Neural cell (in vitro differentiated cells): ENCODE data around the gene HDAC4. TPM values are rescaled to one million over a fixed set of nuclear protein-coding genes. Genes with fewer than 3 reads are reported as not detected.

Source experiments
- H2AFZ ChIP-seq: fragments of 200-600, 300-800 bp; sonication (generic), shearing (Covaris generic); 2 replicates; pipeline ENCODE4 v1.6.0; 2014; ENCODE audit warnings: low read depth, mild to moderate bottlenecking, antibody characterized with exemption, low read length, moderate library complexity
- H3F3A ChIP-seq: fragments of 200-600 bp; shearing (Covaris generic); 2 replicates; pipeline ENCODE4 v1.6.1; 2016; ENCODE audit warnings: mild to moderate bottlenecking, moderate library complexity, mixed read lengths, antibody characterized with exemption, low read length; ENCODE audit not compliant: insufficient read depth, poor library complexity, severe bottlenecking
- H3K27ac ChIP-seq: fragments of 200-600, 300-800 bp; sonication (generic), shearing (Covaris generic); 2 replicates; pipeline ENCODE4 v1.5.1; 2014; ENCODE audit warnings: mild to moderate bottlenecking, low read length, moderate library complexity
- H3K27me3 ChIP-seq: fragments of 300-800, 200-600 bp; sonication (generic), shearing (Covaris generic); 2 replicates; pipeline ENCODE4 v1.6.0; 2014; ENCODE audit warnings: mild to moderate bottlenecking, low read depth, low read length, moderate library complexity; ENCODE audit not compliant: insufficient read depth
- H3K36me3 ChIP-seq: fragments of 300-800, 200-600 bp; sonication (generic), shearing (Covaris generic); 2 replicates; pipeline ENCODE4 v1.5.1; 2014; ENCODE audit warnings: mild to moderate bottlenecking, antibody characterized with exemption, low read length, moderate library complexity; ENCODE audit not compliant: insufficient read depth
- H3K4me2 ChIP-seq: fragments of 300-800, 200-600 bp; sonication (generic), shearing (Covaris generic); 2 replicates; pipeline ENCODE4 v1.6.0; 2014; ENCODE audit warnings: mild to moderate bottlenecking, low read length
- H3K4me3 ChIP-seq: fragments of 300-800, 200-600 bp; sonication (generic), shearing (Covaris generic); 2 replicates; pipeline ENCODE4 v1.5.1; 2014; ENCODE audit warnings: mild to moderate bottlenecking, low read length, moderate library complexity
- H3K79me2 ChIP-seq: fragments of 200-600 bp; shearing (Covaris generic); replicated peaks from 2 replicates; pipeline ENCODE4 v1.6.0; 2014; ENCODE audit warnings: mild to moderate bottlenecking, low read length, moderate library complexity; ENCODE audit not compliant: insufficient read depth
- H3K9ac ChIP-seq: fragments of 300-800, 200-600 bp; sonication (generic), shearing (Covaris generic); 2 replicates; pipeline ENCODE4 v1.6.1; 2016; ENCODE audit warnings: mild to moderate bottlenecking, low read length, mixed read lengths
- H3K9me2 ChIP-seq: fragments of 200-600 bp; shearing (Covaris generic); 2 replicates; pipeline ENCODE4 v1.6.1; 2016; ENCODE audit warnings: mild to moderate bottlenecking, low read length, mixed read lengths; ENCODE audit not compliant: insufficient read depth
- H3K9me3 ChIP-seq: fragments of 200-600, 300-800 bp; sonication (generic), shearing (Covaris generic); 2 replicates; pipeline ENCODE4 v1.6.1; 2016; ENCODE audit warnings: mild to moderate bottlenecking, mixed run types, low read length, moderate library complexity, mixed read lengths
- H4K20me1 ChIP-seq: fragments of 200-600 bp; shearing (Covaris generic); 2 replicates; pipeline ENCODE4 v1.6.1; 2016; ENCODE audit warnings: mild to moderate bottlenecking, mixed run types; ENCODE audit not compliant: insufficient read depth
- EP300 ChIP-seq: fragments of 450-650 bp; conservative IDR thresholded peaks from 2 replicates; pipeline ENCODE4 v1.6.1; 2014; ENCODE audit warnings: antibody characterized with exemption, mild to moderate bottlenecking, moderate library complexity; ENCODE audit not compliant: poor library complexity, severe bottlenecking
- EZH2 ChIP-seq: fragments of 200-600, 300-800 bp; shearing (Covaris generic), sonication (generic); IDR thresholded peaks from 2 replicates; pipeline ENCODE4 v1.6.1; 2014; ENCODE audit warnings: antibody characterized with exemption, low read length, borderline replicate concordance, mild to moderate bottlenecking; ENCODE audit not compliant: insufficient read depth, poor library complexity, severe bottlenecking
- MXI1 ChIP-seq: fragments of 450-650 bp; conservative IDR thresholded peaks from 2 replicates; pipeline ENCODE4 v1.6.1; 2014; ENCODE audit warnings: antibody characterized with exemption, mild to moderate bottlenecking; ENCODE audit not compliant: poor library complexity, severe bottlenecking
- POLR2AphosphoS5 ChIP-seq: IDR thresholded peaks from 2 replicates; pipeline ENCODE4 v1.6.1; 2012
- RAD21 ChIP-seq: fragments of 450-650 bp; conservative IDR thresholded peaks from 2 replicates; pipeline ENCODE4 v1.6.1; 2014; ENCODE audit warnings: antibody characterized with exemption, mild to moderate bottlenecking, moderate library complexity
- SMC3 ChIP-seq: fragments of 450-650 bp; conservative IDR thresholded peaks from 2 replicates; pipeline ENCODE4 v1.6.1; 2014; ENCODE audit warnings: antibody characterized with exemption, mild to moderate bottlenecking, moderate library complexity; ENCODE audit not compliant: poor library complexity
- TAF1 ChIP-seq: IDR thresholded peaks from 2 replicates; pipeline ENCODE4 v1.6.1; 2012; ENCODE audit warnings: low read depth
- polyA plus RNA-seq: library from polyadenylated mRNA; depleted of rRNA; stranded (reverse); fragments of >200 nt; gene quantifications from 2 replicates; pipeline ENCODE4 v1.2.3, GENCODE V29; 2014
- small RNA-seq, 3 experiments: library from RNA; depleted of rRNA; stranded (forward); fragments of <200 nt; gene quantifications; one replicate each; pipeline ENCODE3, GENCODE V24; 2012
- TF ChIP-seq, protein P1 (sequence below): fragments of 450-650 bp; IDR thresholded peaks from 2 replicates; pipeline ENCODE4 v1.5.1; 2014; ENCODE audit warnings: antibody characterized with exemption, mild to moderate bottlenecking, moderate library complexity; ENCODE audit not compliant: poor library complexity, severe bottlenecking
- TF ChIP-seq, protein P2 (sequence below): IDR thresholded peaks from 2 replicates; pipeline ENCODE4 v1.6.1; 2012; ENCODE audit warnings: borderline replicate concordance

The HDAC4 gene
- polyA plus RNA-seq, 1 donor from 2014 or later = 3.4 TPM

DNA sequence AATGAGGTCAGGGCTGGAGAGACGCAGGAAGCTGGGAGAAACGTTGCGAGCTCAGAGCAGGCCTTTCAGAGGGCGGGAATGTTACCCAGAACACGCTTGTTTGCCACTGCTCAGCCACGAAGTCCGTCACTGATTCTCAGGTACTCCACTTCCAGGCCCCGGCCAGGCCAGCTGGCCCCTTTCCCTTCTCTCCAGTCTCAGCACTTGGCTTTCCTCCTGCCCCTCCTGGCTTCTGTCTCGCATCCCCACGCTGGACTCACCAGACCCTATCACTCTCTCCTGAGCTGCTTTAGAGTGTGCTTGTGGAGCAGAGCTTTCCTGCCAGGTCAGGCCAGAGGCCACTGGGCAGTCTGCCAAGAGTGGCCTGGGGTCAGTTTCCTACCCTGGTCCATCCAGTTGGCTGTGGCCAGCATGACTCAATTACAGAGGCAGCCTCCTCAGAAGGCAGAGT is 401.5 kb downstream of the HDAC4 start:
- H3K9me2 ChIP-seq = no peaks in the 10 kb centered on the region
- no peaks in the 10 kb centered on the region for H3K9me3 ChIP-seq
- H3K4me2 ChIP-seq = no peak overlapping the region
- no peak for TF ChIP-seq MXI1
- TF ChIP-seq, protein P1, sequence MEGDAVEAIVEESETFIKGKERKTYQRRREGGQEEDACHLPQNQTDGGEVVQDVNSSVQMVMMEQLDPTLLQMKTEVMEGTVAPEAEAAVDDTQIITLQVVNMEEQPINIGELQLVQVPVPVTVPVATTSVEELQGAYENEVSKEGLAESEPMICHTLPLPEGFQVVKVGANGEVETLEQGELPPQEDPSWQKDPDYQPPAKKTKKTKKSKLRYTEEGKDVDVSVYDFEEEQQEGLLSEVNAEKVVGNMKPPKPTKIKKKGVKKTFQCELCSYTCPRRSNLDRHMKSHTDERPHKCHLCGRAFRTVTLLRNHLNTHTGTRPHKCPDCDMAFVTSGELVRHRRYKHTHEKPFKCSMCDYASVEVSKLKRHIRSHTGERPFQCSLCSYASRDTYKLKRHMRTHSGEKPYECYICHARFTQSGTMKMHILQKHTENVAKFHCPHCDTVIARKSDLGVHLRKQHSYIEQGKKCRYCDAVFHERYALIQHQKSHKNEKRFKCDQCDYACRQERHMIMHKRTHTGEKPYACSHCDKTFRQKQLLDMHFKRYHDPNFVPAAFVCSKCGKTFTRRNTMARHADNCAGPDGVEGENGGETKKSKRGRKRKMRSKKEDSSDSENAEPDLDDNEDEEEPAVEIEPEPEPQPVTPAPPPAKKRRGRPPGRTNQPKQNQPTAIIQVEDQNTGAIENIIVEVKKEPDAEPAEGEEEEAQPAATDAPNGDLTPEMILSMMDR = no peak
- no peak for TF ChIP-seq EZH2
- TF ChIP-seq POLR2AphosphoS5 = no peak
- TF ChIP-seq TAF1 = no peak
- TF ChIP-seq RAD21 = no peak
- TF ChIP-seq, protein P2, sequence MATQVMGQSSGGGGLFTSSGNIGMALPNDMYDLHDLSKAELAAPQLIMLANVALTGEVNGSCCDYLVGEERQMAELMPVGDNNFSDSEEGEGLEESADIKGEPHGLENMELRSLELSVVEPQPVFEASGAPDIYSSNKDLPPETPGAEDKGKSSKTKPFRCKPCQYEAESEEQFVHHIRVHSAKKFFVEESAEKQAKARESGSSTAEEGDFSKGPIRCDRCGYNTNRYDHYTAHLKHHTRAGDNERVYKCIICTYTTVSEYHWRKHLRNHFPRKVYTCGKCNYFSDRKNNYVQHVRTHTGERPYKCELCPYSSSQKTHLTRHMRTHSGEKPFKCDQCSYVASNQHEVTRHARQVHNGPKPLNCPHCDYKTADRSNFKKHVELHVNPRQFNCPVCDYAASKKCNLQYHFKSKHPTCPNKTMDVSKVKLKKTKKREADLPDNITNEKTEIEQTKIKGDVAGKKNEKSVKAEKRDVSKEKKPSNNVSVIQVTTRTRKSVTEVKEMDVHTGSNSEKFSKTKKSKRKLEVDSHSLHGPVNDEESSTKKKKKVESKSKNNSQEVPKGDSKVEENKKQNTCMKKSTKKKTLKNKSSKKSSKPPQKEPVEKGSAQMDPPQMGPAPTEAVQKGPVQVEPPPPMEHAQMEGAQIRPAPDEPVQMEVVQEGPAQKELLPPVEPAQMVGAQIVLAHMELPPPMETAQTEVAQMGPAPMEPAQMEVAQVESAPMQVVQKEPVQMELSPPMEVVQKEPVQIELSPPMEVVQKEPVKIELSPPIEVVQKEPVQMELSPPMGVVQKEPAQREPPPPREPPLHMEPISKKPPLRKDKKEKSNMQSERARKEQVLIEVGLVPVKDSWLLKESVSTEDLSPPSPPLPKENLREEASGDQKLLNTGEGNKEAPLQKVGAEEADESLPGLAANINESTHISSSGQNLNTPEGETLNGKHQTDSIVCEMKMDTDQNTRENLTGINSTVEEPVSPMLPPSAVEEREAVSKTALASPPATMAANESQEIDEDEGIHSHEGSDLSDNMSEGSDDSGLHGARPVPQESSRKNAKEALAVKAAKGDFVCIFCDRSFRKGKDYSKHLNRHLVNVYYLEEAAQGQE = no peak
- TF ChIP-seq EP300 = no peak
- TF ChIP-seq SMC3 = no peak
- no peaks in the 10 kb centered on the region for H3K27me3 ChIP-seq
- H3K79me2 ChIP-seq = no peaks in the 10 kb centered on the region
- no peaks in the 10 kb centered on the region for H4K20me1 ChIP-seq
- no peaks in the 10 kb centered on the region for H3F3A ChIP-seq
- no peak overlapping the region for H3K9ac ChIP-seq
- no peak overlapping the region for H2AFZ ChIP-seq
- no peak overlapping the region for H3K4me3 ChIP-seq
- no peaks in the 10 kb centered on the region for H3K36me3 ChIP-seq
- no peak overlapping the region for H3K27ac ChIP-seq

DNA sequence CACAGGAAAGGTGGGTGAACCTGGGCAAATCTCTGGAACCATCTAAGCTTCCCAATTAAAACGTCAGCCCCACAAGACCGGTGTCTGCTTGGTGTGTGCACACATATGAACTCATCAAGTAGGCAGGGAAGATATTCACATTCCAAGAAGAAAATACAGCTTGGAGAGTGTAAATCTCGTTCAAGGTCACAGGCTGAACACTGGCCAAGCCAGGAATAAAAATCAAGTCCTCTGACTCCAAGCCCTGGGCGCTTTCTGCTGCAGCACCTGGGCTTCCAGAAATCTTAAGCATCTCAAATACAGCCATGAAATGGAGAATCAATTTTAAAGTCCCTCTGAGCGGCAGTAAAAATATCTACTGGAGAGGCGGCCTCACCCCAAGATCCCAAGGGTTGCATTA is 402.0 kb downstream of the HDAC4 start:
- no peak overlapping the region for H3K4me2 ChIP-seq
- H3K79me2 ChIP-seq = no peaks in the 10 kb centered on the region
- no peak overlapping the region for H2AFZ ChIP-seq
- no peak overlapping the region for H3K4me3 ChIP-seq
- no peak overlapping the region for H3K9ac ChIP-seq
- no peak overlapping the region for H3K27ac ChIP-seq
- no peaks in the 10 kb centered on the region for H3K36me3 ChIP-seq
- H4K20me1 ChIP-seq = no peaks in the 10 kb centered on the region
- H3K9me3 ChIP-seq = no peaks in the 10 kb centered on the region
- TF ChIP-seq EP300 (no peak), TAF1 (no peak), SMC3 (no peak), EZH2 (no peak), POLR2AphosphoS5 (no peak), RAD21 (no peak), MXI1 (no peak)
- TF ChIP-seq, protein P2 = no peak
- H3F3A ChIP-seq = no peaks in the 10 kb centered on the region
- no peaks in the 10 kb centered on the region for H3K9me2 ChIP-seq
- no peaks in the 10 kb centered on the region for H3K27me3 ChIP-seq

Small RNAs within 50 kb of the gene (small RNA-seq; reads per million reads assigned to genes)
- gene MIR2467 (0 to 1.9 (median 0.77) reads per million in 3 experiments), gene MIR4269 (0 reads per million in 3 experiments), gene MIR4440 (0 reads per million in 3 experiments), gene MIR4441 (0 reads per million in 3 experiments)
